GM19467 (cell line): Measurements from ENCODE around the gene PHACTR3.

ENCODE experiments used
- ATAC-seq: cut with Tn5 transposase; IDR thresholded peaks from one replicate; pipeline ENCODE4 v1.9.1; 2021; ENCODE audit warnings: mild to moderate bottlenecking, moderate library complexity; ENCODE audit not compliant: unreplicated experiment

Gene PHACTR3

DNA sequence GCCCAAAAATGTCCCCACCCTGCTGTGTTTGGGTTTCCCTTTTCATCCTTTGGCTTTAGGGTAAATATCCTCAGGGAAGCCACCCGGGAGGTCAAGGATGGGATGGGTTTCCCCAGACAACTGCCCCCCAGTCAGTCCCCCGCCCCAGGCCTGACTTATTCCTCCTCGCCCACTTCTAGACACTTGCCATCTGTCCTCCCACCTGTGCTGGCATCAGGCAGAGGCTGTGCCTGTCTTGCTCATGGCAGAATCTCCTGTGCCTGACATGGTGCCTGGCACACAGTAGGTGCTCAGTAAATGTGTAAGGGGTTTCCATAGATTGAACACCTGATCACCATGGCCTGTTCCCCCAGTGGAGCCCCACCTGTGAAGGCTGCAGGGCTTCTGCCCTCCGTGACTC lies 141.8 kb downstream of the PHACTR3 start:
- no peak for ATAC-seq

DNA sequence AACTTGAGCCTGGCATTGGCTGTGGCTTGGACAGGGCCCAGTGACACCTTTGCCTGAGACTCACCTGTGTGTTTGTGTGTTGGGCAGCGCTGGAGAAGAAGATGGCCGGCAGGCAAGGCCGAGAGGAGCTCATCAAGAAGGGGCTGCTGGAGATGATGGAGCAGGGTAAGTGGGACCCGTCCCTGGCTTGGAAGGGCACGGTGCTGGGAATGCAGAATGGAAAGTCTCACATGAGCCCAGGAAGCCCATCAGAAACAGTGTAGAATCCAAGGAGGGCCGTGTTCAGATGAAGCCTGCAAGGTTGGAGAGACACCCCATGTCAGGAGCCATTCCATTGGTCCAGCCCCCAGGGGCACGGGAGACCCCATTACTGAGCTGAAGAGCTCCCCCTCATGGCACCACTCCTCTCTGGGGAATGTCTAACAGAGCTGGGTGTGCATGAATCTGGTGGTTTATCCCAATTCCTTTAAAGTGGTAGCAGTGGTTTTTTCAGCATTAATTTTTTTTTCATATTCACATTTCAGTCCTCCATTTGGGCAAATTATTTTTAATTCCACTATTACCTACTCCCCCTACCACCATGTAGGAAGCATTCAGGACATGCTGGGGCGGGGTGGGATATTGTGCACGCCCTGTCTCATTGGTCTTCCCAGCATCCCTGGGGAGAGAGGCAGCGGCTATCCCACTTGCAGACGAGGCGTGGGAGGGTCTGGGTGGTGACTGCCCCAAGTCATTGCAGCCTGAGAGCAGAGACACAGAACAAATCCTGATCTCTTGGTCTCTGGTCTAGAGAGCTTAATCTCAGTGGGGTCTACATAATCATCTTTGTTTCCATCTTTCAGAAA lies 143.6 kb downstream of the PHACTR3 start:
- ATAC-seq: no peak

DNA sequence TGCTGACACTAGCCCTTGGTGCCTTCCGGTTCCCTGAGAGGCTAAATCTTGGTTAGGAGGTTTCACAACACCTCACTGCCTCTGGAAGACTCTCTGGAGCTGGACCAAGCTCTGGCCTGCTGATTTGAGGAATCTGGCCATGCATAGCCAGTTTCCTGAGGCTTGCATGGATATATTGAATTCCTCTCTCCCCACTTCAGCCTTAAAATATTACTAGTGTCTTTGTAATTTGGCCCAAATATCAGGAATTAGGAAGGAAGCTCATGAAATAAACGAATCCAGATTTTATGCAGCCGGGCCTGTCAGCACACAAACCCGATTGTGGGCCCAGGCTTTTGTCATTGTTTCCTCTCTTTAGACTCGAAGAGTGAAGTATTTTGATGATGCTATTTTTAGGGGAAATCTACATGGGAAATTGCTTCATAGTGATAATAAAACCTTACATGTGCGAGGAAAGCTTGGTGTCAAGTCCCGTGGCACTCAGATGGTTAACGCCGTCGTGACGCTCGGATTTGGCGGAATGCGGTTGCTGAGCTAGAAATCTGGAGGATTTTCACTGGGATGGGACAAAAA lies 144.4 kb downstream of the PHACTR3 start:
- no peak for ATAC-seq

DNA sequence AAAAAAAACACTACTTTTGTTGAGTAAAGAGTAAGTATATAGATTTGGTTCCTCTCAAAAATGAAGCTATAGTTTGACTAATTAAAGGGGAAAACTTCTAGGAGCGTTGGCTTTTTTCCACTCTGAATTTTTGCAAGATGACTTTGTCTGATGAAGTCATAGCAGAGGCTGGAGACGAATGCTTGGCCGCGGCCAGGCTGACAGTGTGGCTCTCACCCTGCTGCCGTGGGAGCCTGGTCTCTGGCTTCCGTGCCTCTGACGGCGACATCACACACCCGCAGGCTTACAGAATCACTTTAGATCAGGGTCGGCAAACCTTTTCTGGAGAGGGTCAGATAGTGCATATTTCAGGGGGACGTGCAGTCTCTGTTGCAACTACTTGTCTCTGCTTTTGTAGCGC lies 145.0 kb downstream of the PHACTR3 start:
- ATAC-seq: no peak

DNA sequence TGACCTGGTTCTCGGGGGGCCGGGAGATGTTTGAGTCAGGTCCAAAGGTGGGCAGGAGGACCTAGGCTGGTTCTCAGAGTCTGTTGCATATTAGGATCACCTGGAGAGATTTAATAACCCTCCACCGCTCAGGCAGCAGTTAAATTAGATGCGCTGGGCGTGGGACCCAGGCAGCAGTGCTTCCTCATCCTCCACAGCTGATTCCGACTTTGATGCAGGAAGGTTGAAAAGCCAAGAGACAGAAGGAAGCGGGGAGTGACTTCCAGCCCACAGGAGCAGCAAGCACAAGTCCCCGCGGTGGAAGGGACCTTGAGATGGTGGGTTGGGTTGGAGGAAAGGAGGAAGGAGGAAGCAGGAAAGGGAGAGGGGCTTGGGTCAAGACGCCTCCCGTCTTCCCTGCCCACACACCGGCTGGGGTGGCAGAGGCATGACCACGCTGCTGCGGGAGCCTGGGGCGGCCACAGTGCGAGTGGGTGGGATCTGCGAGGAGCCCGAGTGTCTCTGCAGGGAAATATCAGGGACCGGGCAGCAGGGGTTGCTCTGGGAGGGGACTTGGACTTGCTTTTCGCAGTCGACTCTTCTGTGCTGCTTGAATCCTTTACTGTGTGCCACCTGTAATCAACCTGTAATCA lies 146.0 kb downstream of the PHACTR3 start:
- no peak for ATAC-seq

DNA sequence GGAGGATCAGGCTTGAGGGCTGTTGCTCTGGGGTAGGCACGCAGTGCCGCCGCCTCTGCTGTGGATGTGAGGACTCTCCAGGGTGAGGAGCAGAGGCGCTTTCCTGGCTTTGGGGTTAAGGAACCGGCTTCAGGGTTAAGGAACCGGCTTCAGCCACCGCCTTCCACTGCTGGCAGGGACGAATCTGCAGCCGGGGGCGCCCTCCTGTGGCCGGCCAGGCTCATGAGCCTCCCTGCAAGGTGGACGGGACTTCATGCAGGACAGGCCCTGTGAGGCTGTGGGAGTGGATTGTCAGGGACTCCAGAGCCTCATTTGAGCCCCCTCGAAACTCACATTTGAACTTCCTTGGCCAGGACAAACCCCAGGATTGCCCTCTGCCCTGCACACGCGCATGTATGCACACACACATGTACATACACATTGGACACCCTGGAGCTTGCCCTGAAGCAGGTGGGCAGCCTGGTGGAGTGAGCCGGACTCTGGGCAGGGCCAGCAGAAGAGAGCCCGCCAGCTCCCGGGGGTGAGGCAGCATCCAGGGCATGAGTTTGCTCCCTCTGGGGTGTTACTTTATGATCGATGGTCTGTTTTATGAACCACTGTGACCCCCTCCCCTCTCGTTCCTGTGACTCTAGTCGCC lies 146.9 kb downstream of the PHACTR3 start:
- ATAC-seq: peak; percentile 42

DNA sequence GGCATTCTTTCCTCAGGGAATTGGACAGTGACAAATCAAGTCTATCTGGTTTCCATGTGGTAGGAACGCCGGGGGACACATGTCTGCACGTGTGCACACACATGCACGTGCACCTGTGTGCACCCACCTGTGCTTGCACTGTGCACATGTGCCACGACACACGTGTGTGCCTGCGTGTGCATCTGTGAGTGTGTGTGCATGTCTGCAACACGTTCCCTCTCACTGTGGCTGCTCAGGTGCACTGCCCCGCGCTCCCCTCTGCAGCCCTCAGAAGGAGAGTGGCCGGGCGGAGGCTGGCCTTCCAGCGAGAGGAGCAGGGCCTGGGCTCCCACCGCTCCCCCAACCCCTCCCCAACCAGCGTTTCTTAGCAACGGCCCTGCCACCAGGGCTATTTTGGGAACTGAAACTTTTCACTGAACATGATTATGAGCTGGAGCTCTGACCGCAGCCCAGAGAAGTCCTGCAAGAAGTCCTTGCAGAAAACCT lies 147.8 kb downstream of the PHACTR3 start:
- peak; percentile 65 for ATAC-seq

DNA sequence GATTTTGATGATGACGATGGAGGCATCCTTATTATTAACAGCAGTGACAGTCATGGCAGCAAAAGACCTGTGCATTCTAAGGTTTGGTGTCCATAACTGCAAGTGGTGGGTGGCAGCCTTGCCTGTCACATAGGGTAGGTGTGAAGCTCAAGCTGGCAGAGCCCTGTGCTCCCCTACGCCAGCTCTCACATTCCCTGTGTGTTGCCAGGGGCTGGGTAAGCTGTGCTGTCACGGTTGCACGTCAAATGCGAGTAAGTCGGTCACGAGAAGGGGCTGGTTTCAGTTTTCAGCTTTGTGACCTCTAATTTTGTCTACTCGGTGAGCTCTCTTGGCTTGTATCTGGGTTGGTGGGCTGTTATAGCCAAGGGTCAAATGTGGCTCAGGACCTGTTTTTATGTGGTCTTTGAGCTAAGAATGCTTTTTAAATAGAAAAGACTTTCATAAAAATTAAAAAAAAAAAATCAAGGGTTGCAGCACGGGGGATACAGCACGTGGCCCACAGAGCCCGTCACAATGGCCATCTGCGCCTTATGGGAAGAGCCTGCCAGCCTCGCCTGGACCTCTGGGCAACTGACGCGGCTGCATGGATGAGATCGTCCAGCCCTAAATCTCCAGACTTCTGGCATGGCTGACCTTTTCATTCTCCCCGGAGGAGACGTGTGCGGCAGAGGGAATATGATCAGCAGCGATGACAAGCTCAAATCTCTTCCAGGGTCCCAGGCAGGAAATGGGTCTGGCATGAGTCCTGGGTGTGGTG lies 148.5 kb downstream of the PHACTR3 start:
- ATAC-seq: peak; percentile 28

DNA sequence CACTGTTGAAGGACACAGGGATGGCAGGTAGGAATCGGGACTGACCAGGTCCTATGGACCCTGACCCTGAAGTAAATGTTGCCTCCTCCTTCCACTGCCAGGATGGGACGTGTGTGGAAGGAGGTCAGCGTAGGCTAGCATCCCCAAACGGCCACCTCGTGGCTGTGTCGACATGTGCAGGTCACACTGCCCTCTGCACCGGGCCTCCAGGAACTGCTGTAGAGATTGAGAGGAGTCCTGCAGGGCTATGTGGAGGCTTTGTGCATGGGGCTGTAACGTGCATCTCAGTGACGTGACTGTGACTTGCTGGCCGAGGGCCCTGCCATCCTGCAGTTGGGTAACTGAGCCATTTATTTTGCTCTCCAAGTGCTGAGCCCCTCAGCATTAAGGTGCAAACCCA lies 149.5 kb downstream of the PHACTR3 start:
- ATAC-seq: no peak

DNA sequence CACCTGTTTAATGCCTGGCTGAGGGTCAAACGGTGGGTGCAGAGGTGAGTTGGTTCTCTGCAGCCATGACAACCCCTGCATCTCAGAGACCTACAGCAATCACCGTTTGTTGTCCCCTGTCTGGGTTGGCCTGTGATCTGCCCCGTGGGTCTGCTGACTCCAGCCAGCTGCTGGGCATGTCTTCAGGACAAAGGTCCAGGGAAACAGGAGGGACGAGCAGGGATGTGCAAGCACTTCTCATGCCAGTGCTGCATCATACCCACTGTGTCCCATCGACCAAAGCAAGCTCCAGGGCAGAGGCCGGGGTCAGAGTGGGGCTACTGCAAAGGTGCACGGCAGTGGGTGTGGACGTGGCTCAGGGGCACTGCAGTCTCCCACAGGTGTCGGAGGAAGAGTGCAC lies 150.2 kb downstream of the PHACTR3 start:
- ATAC-seq: no peak

DNA sequence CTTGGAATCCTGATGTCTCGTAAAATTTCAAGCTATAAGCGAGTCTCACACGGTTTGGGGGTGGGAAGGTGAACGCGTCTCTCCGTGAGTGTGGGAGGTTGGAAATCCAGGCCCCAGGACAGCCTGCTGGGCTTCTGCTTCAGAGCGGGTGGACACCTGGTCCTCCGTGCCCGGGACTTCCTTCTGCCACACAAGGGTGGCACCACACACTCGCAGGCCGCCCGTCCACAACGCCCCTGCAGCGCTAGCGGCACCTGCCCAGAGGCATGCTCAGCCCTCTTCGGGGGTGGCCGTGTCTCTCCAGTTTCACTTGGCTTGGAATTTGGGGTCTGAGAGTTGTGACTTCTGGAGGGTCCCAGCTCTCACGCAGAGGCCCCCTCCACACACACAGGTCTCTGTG lies 151.9 kb downstream of the PHACTR3 start:
- ATAC-seq: no peak

DNA sequence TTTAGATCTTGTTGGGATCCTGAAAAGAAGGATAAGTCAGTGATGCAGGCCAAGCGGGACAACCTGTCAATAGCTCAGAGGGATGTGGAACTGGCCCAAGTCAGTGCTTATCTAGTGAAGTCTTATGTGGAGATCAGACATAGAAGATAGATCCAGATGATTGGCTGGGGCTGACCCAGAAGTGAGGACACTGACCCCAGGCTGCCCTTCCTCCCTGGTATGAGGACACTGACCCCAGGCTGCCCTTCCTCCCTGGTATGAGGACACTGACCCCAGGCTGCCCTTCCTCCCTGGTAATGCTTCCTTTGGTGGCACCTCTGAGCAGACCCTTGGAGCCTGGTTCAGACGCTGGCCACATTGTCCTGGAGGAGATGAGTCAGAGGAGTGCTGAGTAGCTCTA lies 159.7 kb downstream of the PHACTR3 start:
- ATAC-seq: no peak

DNA sequence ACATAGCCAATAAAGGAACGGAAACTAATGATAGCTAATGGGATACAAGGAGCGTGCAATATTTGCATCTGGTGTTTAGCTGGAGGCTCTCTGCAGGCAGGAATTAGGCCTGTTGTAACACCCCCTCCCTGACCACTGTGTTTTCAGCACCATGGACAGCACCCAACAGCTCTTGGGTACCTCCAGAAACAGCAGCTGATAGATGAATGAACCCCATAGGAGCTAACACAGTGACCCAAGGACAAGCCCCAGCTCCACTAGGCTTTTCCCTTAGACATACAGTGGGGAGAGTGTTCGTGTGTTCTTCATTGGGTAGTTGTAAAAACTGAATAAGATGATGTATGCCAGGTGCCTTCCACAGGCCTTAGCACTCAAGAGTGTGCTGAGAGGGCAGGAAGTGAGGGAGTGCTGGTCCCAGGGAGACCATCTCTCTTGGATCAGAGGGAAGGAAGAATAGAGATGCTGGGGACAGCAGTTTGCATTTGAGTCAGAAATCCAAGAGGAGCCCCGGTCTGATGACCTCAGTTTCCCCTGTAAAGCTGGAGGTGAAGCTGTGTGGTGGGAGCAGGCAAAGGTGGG lies 161.3 kb downstream of the PHACTR3 start:
- ATAC-seq: no peak

DNA sequence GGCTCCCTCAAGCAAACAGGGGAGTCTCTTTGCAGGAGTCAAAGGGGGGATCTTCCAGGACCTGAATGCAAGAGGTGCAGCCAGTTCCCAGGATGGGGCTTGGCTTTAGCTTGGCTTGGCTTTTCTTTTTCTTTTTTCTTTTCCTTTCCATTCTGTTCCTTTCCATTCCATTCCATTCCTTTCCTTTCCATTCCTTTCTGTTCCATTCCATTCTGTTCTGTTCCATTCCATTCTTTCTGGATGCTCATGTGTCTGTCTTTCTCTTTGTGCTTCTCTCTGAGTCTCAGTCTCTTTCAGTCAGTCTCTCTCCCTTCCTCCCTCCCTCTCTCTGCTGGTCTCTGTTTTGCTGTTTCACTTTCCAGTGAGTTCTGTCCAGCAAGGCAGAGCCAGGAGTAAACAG lies 163.3 kb downstream of the PHACTR3 start:
- ATAC-seq: no peak

DNA sequence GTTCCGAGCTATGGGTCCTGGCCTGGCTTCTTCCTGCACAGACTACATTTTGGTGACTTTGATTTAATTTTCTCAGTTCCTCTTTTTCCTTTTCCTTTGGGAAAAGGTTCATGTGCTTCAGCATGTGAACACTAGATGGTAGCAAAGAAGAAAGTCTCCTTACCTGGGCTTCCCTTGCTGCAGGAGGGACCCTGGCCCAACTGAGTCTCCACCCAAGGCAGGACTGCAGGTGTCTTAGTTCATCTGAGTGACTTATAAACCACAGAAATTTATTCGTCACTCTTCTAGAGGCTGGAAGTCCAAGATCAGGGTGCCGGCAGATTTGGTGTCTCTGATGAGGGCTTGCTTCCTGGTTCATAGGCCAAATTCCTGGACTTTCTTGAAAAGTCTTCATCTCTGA lies 165.9 kb downstream of the PHACTR3 start:
- no peak for ATAC-seq

DNA sequence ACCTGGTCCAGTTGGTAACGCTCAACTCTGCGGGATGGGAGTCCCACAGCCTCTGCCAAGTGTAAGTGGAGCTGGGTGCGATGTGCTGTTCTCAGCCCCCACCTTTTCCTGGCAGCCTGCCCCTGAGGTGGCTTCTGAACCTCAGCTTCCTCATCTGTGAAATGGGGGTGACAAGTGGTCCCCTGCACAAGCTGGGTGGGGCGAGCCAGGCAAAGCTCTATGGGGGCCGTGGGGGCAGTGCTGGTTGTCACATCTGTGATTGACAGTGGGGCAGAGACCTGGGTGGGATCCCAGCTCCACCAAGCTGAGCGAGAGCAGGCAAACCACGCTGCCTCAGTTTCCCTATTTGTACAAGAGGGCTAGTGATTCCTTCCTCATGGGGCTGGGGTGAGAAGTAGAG lies 166.5 kb downstream of the PHACTR3 start:
- no peak for ATAC-seq

DNA sequence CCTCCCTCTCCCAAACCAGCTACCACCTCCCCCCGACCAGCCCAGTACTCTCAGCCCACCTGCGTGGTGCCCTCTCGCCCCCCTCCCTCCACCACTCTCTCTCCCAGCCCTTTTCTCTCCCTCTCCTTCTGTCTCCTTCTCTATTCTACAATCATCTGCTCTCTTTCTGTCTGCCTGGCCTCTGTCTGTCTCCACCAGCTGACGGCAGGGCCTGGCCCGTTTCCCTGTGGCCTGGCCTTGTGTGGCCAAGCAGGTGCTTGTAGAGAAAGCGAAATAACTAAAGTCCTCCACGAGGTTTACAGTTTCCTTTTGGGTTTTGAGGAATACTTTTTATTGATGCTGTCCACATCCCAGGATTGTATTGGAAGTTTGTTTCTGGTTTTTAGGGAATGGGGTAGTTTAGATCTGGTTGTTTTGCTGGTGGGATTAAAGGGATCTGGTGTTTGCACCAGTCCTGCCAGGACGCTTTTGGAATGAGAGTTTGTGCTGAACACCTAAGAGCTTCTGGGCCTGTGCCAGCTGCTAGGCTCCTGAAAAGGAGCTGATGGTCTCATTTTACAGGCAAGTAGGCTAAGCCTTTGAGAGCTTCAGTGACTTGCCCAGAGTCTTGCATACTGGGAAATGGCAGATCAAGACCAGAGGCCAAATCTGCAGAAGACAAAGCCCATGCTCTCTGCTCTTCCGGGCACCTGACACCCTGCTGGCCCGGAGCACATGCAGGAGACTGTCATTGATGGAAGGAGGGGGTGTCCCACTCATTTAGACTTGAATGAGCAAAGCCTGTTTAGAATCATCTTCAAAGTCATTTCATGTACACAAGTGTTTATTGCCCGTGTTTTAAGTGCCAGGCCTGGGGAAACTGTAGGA lies 167.4 kb downstream of the PHACTR3 start:
- no peak for ATAC-seq

DNA sequence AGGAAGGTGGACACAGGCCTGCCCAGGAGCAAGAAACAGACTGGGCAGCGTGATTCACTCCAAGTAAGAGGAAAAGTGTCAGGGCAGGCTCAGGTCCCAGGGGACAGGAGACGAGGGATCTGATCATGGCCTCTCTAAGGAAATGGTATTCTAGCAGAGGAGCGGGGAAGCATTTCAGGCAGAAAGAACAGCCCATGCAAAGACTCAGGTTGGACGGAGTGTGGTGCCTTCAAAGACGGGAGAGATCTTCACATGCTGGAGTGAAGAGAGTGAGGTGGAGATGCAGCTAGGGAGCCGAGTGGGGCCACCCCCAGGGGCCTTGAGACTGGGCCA lies 168.0 kb downstream of the PHACTR3 start:
- ATAC-seq: no peak
